Measurements from ENCODE around the gene OR2L13.
"Not testable (repeated sequence)": the region's sequence is repeated elsewhere in the genome, so short reads cannot be mapped to it uniquely, and the experiment has no call there.

Gene OR2L13, protein sequence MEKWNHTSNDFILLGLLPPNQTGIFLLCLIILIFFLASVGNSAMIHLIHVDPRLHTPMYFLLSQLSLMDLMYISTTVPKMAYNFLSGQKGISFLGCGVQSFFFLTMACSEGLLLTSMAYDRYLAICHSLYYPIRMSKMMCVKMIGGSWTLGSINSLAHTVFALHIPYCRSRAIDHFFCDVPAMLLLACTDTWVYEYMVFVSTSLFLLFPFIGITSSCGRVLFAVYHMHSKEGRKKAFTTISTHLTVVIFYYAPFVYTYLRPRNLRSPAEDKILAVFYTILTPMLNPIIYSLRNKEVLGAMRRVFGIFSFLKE

DNA sequence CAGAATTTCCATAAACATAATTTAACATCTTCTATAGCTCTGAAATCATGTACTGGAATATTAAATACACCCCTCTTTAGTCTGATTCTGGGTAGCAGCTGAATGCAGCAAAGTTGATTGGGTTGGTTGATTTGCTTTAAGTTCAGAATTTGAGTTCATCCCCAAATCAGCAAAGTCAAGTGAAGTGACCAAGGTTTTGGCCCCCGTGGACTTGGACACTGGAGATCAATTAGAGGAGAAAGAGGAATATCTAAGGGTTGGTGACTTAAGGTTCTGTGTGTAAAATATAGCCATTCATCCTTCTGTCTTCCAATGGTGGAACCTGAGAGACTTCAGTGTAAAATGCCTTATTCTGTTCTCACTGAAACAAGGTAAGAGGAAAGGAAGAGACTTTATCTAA is at the start of gene OR2L13:
OR2L13 (plus strand) TSS at position 301 of the 400 bp plus-strand sequence. CDS start 4,192 bp downstream, outside the sequence.
- DNase-seq, result no peak

DNA sequence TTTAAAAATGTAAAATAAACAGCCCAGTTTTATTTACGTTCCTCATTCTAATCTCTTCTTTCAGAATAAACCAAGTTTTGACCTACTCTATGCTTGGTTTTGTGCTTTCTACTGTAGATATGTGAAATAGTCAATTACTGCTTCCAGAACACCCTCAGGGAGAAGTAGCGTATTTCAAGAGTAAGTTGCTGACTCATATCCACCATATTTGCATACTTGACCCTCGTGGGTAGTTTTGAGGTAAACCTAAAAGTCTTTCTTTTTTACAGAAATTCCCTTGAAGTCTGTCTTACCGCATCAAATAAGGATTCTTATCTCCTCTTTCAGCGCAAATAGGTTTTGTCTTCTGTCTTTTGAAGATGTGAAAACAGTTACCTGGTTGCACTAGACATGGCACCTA is 49.8 kb upstream of the OR2L13 start:
- DNase-seq, result no peak

DNA sequence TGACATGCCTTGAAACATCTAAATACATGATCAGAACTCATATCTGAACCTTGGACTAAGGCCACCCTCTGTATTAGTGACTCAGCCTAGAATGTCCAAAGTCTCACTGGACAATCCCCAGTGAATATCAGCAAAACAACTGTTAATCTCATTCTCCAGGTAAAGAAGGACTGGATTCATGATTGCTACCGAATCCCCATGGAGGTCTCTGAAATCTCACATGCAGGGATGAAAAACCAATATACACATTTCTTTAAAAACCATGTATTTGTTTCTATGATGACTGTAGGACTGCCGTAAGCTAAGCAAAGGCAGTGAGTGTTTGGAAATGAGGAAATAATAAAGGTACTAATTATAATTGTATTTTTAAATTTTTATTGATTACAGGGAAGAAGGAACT is 48.4 kb upstream of the OR2L13 start, which contains the start of gene OR2L3:
OR2L3 (plus strand) TSS at position 301 of the 400 bp plus-strand sequence. CDS start 13,846 bp downstream, outside the sequence.
- no peak for DNase-seq

DNA sequence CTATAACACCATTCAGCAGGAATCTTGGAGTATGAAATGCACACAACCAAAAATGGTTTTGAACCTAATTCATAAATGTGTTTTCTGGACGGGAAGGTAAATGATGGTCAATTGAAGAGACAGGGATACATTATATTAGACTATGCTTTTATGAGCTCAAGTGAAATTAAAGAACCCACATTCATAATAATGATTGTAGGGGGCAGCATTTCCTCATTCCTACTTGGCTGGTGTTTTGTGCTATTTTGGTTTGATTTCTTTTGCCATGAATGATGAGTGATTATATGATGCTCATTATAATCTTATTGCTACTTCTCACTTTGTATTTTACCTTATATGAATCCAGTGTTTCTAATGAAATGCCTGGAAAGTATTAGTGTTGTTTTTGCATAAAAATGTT is 48.0 kb upstream of the OR2L13 start:
- DNase-seq, result no peak

DNA sequence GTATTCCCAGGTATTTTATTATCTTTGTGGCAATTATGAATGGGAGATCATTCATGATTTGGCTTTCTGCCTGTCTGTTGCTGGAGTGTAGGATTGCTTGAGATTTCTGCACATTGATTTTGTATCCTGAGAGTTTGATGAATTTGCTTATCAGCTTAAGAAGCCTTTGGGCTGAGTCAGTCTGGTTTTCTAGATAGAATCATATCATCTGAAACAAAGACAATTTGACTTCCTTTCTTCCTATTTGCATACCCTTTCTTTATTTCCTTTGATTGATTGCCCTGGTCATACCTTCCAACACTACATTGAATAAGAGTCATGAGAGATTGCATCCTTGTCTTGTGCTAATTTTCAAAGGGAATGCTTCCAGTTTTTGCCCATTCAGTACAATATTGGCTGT is 40.3 kb upstream of the OR2L13 start:
- no peak for DNase-seq

DNA sequence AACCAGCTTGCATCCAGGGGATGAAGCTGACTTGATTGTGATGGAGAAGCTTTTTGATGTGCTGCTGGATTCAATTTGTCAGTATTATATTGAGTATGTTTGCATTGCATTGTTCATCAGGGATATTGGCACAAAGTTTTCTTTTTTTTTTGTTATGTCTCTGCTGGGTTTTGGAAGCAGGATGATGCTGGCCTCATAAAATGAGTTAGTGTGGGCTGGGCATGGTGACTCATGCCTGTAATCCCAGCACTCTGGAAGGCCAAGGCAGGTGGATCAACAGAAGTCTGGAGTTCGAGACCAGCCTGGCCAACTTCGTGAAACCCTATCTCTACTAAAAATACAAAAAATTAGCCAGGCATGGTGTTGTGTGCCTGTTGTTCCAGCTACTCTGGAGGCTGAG is 39.7 kb upstream of the OR2L13 start:
- no peak for DNase-seq

DNA sequence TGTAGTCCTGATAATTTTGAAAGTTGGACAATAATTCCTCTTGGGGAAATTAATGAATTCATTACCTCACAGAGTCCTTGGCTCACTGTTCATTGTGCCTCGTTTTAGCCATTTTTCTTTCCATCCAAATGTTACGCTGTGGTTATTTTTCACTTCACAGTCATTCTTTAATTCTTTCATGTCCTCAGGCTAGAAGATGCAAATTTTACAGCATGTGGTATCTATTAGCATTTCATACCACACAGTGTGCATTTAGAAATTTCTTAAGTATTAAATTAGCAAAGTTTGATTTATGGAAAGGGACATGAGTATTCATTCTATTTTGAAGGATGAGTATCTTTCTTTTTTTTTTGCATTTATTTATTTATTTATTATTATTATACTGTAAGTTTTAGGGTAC is 29.9 kb upstream of the OR2L13 start:
- DNase-seq, result no peak

DNA sequence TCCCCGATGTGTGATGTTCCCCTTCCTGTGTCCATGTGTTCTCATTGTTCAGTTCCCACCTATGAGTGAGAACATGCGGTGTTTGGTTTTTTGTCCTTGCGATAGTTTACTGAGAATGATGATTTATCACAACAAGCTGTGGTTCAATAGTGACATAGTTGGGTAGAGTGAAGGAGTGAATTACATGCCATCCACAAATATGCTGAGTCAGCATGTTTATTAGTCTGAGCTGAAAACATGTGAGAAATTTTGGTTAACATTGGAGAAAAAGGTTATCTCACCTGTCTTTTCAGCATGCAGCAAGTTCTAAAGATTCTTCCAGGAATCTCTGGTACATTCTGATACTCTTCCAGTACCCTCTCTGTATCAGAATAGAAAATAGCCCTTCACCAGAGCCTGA is 29.4 kb upstream of the OR2L13 start:
- no peak for DNase-seq

DNA sequence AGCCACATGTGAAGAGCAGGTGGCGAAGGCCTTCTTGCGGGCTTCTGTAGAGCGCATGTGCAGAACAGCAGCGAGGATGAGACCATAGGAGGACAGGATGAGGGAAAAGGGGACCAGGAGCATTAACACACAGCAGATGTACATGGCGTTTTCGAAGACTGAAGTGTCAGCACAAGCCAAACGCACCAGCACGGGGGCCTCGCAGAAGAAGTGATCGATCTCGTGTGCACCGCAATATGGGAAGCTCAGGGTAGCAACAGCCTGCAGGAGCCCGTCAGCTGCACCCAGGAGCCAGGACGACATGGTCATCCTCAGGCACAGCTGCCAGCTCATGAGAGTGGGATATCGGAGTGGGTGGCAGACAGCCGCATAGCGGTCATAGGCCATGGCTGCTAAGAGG is 11.1 kb upstream of the OR2L13 start:
- DNase-seq, result not testable (repeated sequence)

DNA sequence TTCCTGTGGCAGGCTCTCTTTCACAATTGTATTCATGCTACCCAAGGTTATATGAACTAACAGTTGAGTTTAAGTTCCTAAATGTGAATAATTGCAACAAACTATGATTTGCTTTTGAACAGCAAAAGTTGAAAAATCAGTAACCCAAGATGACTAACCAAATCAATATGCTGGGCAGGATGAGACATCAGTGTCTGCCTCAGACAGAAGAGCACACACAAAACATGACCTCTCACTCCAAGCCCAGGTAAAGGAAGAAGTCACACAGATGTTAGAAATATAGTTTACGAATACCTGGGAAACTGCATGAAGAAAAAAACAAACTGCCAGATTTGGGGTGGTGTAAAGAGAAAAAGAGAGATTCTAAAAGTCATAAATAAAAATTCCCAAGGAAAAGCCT is 3.5 kb downstream of the OR2L13 start:
- no peak for DNase-seq

DNA sequence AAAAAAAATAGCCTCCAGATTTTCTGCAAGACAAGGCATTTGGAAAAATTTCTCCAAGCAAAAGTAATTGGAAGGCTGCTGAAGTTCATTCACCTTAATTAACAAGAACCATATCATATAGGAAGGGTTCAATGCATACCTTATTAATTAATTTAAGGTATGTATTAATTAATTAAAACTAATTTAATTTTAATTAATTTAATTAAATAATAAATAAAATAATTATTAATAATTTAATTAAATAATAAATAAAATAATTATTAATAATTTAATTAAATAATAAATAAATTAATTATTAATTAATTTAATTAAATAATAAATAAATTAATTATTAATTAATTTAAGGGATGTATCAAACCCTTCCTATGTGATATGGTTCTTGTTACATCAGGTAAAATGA is 7.9 kb downstream of the OR2L13 start:
- no peak for DNase-seq

DNA sequence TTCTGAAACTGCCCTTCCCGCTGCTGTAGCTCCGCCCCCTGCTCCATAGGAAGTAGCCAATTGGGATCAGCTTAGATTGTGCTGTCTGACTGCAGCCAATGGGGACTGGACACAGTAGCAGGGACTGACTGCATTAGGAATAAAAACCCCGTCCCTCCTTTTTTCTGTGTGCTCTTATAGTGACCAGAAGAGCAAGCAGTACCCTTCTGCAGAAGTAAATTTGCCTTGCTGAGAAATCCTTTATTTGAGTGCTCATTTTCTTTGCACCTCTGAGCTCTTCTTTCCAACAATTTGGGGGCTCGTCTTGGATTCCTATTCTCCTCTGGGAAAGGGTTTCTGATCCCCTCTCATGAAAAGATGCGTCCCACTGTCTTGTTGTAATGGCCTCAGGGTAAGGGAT is 16.2 kb downstream of the OR2L13 start:
- DNase-seq, result no peak

DNA sequence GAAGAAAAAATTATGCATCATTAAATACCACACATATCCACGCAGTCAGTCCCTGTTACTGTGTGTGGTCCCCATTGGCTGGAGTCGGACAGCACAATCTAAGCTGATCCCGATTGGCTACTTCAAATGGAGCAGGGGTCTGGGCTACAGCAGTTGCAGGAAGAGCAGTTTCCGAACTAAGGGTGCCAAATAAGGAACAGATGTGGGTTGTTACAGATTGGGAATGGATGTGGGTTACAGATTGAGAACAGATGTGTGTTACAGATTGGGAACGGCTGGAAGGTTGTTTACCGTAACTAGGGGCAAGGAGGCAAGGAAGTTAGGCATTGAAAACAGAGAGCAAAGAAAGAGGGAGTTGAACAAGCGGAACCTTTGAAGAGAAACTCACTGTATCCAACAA is 19.9 kb downstream of the OR2L13 start:
- no peak for DNase-seq

DNA sequence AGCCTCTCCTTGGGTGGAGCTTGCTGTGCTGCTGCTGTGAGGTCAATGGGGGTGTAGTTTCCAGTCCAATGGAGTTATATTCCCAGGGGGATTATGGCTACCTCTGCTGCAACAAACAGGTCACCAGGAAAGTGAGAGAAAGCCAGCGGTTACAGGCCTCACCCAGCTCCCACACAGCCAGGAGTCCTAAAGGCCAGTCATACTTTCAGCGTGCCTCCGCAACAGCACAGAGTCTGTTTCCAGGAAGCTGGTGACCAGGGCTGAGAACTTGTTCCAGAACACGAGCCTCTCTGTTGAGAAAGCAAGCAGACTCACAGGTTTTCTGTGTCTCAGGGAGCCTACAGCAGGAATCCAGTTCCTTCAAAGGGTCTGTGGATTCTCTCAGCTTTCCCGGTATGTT is 32.7 kb downstream of the OR2L13 start:
- no peak for DNase-seq

DNA sequence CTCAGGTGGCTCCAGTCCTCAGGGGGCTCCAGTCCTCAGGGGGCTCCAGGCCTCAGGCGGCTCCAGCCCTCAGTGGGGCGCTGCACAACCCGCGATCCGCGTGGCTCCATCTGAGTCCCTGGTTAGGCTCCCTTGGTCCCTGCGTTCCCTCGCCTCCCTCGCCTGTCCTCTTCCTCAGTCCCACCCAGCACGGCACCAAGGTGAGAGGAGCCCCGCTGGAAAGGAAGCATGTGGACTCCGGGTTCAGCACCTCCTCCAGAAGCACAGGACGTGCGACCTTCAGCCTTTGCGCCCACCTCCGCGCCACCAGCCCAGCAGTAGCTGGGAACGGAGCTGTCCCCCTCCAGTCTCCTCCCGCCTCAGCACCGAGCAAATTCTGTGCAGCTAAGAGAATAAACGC is 41.8 kb downstream of the OR2L13 start:
- DNase-seq, result no peak

DNA sequence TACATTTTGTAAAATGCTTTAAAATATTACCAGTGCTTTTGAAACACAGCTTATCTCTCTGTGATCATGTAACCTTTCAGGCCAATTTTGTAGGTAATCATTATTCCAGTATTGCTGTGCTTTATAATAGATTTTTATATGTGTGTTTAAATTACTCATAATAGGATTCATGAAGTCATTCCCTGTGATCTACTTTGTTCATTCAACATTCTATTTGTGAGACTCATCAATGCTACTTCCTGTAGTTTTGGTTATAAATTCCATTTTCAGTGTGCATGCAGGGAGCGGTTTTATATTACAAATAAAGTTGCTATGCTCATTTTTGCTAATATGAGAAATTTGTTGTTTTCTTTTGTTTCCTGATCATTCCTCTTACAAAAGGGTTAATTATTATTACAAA is 45.9 kb downstream of the OR2L13 start:
- no peak for DNase-seq

DNA sequence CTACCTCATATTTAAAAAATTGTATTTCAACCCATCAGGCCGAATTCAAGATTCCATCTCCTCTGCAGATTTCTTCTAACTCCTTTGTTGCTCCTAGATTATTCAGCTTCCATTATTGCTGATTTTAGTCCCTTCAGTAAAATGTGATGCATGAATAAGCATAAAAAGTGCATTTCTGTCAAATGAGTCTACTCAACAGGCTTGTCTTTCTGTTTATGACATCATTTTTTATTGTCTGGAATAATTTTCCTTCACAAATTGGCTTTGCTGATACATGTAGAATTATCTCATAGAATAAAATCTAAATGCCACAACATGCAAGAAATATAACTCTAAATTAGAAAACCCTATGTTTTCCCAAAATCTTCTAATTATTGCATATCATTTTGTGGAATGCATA is 48.3 kb downstream of the OR2L13 start:
- DNase-seq, result no peak

DNA sequence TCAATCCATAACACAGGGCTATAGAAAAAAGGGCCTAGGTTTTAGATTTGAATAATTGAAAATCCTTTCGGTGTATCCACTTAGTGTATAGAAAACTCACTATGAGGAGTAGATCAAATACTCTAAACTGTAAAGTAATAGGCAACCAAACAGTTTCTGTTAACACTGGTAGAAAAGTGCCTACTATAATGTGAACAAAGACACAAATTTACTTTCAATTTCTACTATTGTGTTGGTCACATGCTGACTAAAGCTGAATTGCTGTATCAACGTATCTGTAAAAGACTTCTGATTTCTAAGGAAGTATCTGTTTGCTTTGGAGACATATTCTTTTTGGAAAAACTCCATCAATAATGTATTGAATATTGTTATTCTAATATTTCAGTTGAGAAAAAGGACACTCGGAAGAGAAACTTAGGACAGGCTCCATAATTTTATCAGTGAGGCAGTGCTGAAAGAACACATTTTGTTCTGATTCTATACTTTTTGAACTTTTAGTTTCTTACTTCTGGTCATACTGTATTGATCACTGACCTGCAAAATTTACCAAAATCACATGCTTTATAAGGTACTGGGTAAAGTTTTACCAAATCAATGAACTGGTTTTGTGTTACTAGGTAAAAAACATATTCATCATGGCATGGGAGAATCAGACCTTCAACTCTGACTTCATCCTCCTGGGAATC is 49.7 kb downstream of the OR2L13 start, which contains the start of gene OR2M5:
OR2M5 (plus strand) TSS at position 636 of the 686 bp plus-strand sequence; CDS start at position 636, 0 bp downstream.
- DNase-seq, result no peak

All from activated naive CD4-positive, alpha-beta T cell treated with anti-CD3 and anti-CD28 coated beads, Interleukin-2, amount 50 U/mL, for 16 hours (primary cell).